Forelimb muscle (tissue), 1 donor: Measurements from ENCODE around the gene PRRT2. TPM values are rescaled to one million over a fixed set of nuclear protein-coding genes. Genes with fewer than 3 reads are reported as not detected.
A peak's percentile ranks its signal among the peaks of the same experiment; 100 is the strongest.

Experiments used
- DNase-seq: peaks from one replicate; pipeline ENCODE4 v3.0.0-alpha.2; 2013; ENCODE audit warnings: low read depth
- polyA plus RNA-seq: library from polyadenylated mRNA; unstranded; fragments of 120-200 nt; gene quantifications from one replicate; pipeline ENCODE4 v1.2.1, GENCODE V29; 2013; ENCODE audit not compliant: insufficient read length

PRRT2 gene
- polyA plus RNA-seq, 1 donor, result 14.4 TPM

DNA sequence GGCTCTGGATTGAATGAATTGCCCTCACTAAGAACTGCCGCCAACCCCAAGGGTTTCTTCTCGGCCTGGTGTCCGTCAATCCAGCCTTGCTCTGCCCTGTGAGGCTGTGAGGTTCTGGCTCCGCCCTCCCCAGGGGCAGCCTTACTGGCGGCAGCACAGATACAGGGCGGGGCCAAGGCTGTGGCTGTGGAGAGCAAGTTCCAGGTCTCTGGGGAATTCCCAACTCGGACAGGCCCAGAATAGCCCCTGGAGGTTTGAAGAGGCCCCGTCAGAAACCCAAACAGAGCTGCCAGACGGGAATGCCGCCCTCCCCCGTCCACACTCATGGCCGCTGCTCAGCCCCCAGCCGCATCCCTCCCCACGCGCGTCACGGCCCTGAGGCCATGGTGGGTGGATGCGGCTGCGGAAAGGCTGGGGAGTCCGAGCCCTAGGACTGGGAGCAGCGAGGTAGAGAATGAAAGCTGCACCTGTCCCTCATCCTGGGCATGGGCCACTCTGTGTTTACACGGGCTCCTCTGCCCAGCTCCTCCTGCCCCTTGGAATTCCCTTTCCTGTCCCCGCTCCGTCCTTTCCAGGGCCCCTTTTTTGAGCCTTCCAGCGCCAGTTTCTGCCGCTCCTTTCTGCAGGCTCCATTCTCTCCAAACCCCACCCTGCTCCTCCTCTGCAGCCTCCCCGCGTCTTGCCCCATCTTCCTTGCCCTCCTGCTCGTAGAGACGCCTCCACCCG is 660 bp upstream of the PRRT2 start:
- DNase-seq, result no peak

DNA sequence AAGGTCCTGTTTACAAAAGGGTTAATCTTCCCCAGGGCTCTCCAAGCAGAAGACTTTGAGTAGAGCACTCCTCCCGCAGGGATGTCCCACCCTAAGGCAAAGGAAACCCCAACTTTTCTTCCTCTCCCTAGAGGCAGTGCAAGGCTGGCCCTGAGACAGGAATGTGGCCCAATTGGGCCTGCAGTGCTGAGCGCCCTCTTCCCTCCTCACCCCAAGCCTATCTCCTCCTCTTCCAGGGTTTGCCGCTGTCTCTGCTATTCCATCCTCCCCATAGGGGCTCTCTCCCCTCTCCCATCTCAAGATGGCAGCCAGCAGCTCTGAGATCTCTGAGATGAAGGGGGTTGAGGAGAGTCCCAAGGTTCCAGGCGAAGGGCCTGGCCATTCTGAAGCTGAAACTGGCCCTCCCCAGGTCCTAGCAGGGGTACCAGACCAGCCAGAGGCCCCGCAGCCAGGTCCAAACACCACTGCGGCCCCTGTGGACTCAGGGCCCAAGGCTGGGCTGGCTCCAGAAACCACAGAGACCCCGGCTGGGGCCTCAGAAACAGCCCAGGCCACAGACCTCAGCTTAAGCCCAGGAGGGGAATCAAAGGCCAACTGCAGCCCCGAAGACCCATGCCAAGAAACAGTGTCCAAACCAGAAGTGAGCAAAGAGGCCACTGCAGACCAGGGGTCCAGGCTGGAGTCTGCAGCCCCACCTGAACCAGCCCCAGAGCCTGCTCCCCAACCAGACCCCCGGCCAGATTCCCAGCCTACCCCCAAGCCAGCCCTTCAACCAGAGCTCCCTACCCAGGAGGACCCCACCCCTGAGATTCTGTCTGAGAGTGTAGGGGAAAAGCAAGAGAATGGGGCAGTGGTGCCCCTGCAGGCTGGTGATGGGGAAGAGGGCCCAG is 1.0 kb downstream of the PRRT2 start:
- no peak for DNase-seq

GRCh38 chr16:29813644-29814562 is 1.9 kb downstream of the PRRT2 start:
- DNase-seq, result no peak

DNA sequence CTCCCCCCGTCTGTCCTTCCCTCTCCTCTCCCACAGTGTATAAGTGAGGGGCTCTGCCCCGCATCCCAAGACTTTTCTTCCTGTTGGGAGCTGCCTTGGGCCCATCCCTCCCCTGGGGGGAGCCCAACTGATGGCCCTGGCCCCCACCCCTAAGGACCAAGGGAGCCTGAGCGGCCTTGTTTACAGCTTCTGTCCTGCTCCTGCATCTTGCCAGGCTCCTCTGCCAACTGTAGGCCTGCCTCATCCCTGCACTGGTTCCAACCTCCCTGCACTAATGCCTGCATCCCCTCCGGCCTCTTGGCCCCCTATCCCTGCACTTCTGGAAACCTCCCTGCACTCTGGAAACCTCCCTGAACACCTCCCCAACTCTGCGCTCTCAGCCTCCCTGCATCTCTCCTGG is 2.6 kb downstream of the PRRT2 start:
- DNase-seq, result no peak

DNA sequence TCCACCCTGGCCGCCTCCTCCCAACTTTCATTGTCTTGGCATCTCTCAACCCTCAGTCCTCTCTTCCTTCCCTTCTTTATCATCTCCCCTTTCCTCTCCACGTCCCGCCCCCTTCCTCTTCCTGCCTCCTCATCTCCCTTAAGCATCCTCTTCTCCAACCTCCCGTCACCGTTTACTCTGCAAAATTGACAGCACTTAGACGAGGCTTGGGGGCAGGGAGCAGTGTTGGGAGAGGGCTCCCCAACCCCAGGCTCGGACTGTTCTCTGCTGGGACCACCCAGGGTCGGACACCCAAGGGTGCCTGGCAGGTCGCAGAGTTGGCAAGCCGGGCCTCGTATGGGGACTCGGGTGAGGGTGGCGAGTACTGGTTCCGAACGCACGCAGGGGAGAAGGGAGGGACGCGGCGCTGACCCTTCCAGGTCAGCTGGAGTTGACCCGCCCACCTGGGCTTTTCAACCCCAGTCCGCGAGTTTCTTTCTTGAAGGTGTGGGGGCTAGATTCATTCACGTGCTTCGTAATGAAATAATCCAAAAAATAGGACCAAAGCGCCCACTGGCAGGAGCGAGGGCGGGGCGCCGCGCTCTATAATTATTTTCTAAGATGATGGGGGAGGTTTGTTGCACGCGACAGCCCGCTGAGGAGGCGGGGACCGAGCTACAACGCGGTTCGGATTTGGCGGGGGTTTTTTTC is 3.2 kb downstream of the PRRT2 start:
- no peak for DNase-seq

- DNase-seq, result peak; percentile 99
Measured at GRCh38 chr16:29815793-29816693, 4.0 kb downstream of the PRRT2 start, which contains the start of gene PAGR1. TSS of gene PAGR1 (plus strand) at chr16:29816152. CDS start at chr16:29816526, 374 bp downstream.

GRCh38 chr16:29816694-29817441 is 4.9 kb downstream of the PRRT2 start:
- DNase-seq, result no peak

DNA sequence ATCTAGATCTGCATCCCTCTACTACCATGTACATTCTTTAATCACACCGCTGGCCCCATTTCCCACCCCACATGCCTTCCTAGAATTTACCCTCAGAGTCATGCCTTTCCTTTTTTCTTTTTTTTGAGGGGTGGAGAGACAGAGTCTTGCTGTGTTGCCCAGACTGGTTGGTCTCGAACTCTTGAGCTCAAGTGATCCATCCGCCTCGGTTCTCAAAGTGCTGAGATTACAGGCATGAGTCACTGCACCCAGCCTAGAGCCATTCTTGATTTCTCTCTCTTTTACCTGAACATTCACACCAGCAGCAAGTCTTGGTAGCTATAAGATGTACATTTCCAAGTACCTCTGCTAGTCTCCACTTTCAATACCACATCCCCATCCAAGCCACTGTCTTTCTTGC is 6.1 kb downstream of the PRRT2 start:
- no peak for DNase-seq

GRCh38 chr16:29819506-29819905 is 7.5 kb downstream of the PRRT2 start:
- DNase-seq, result no peak

GRCh38 chr16:29820271-29820701 is 8.3 kb downstream of the PRRT2 start, which contains the start of gene MVP:
TSS of gene MVP (plus strand) at chr16:29820462. CDS start at chr16:29830550, 10,088 bp downstream.
- no peak for DNase-seq

DNA sequence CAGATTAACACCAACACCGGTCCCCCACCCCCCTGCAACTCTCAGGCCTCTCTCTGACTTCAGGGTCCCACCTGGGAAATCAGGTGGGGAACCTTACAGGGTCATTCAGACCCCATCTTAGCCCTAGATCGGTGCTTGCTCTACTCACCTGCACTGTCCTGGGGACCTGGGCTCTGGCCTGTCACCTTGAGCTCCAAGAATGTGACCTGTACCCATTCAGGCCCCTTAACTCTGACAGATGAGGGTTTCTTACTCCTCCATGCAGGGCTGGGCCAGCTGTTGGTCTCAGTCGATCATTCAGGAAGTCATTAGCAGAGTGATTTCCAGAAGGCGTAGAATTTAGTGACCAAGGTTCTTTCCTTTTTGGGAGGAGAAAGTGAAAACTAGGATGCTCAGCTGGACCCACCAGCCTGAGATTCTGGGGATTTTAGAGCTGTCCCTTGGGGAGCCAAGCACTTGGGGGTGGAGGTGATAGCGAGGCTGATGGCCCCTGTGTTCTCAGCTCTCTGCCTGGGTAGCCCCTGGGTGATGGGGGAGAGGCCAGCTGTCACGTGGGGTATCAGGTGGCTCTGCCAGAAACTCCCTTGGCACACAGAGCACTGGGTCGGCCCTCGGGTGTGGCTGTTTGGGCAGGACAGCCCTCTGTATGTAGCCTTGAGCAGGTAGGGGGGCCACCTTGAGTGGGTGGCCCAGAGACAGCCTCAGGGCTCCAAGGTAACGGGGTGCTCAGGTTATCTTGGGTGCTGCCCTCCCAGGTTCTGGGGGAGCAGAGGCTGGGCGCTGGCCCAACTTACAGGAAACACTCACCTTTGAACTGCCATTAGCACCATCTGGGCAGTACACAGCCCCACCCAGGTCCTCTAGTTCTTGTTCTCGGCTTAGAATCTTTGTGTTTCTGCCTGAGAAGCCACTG is 9.0 kb downstream of the PRRT2 start:
- DNase-seq, result no peak

GRCh38 chr16:29821643-29822115 is 9.7 kb downstream of the PRRT2 start:
- no peak for DNase-seq

- no peak for DNase-seq
Measured at GRCh38 chr16:29824589-29825144, 12.7 kb downstream of the PRRT2 start.

DNA sequence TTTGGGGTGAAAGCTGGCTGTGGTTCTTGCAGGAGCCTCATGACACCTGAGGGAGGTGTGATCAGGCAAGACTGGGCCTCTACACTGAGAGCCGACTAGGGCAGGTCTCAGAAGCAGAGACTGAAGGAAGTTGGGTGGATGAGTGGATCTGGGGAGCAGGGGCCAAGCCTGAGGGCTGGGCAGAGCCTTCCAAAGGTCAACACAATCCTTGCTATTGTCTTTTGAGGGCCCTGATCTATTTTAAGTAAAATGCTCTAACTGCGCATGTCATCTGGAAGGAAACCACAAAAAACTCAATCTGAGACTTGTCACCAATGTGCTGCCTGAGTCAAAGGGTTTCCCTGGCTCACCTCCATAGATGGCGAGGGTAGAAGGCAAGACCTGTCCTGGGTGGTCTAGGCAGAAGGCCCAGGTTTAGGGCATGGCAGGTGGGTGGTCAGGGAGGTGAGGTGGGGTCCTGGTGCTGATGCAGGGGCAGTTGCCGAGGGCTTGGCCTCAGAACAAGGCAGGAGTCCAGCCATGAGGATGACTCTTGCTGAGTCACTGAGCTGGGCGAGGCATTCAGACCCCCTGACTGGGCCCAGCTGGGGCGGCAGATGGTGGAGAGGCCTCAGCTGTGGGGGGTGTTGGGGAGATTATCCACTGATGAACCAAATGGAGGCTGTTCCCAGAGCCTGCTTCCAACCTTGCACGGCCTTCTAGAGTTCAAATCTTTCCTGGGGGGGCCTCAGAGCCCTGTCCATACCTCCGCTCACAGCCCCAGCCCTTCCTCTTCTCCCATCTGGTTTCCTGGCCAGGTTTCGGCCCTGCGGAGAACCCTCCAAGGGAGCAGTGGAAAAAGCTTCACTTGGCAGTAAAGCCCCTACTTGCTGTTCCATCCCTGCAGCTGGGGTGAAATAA is 13.4 kb downstream of the PRRT2 start:
- no peak for DNase-seq

DNA sequence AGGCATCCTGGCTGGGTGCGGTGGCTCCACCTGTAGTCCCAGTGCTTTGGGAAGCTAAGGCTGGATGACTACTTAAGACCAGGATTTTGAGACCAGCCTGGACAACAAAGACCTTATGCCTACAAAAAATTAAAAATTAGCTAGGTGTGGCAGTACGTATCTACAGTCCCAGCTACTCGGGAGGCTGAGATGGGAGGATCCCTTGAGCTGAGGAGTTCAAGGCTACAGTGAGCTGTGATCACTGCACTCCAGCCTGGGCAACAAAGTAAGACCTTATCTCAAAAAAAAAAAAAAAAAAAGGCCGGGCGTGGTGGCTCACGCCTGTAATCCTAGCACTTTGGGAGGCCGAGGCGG is 14.3 kb downstream of the PRRT2 start:
- DNase-seq, result no peak

GRCh38 chr16:29830774-29831173 is 18.8 kb downstream of the PRRT2 start:
- DNase-seq, result no peak

DNA sequence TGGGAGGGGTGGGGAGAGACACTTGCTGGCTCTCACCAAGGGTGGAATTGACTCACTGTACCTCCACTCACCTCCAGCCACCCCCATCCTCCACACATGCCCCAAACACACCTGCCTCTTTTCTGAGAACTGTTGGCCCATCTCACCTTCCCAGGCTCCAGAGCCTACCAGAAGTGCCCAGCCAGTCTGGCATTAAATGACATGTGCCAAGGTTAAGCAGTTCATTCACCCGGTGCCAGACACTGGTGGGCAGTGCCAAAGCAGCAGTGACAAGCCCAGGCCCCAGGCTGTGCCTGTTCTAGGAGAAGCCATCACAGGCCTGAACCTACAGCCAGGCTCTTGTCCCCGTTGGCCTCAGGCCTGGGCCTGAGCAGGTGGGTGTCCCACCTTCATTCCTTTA is 19.5 kb downstream of the PRRT2 start:
- DNase-seq, result no peak
